GM19397 (cell line): ENCODE data around the gene C2orf92.

Source experiments
- ATAC-seq: cut with Tn5 transposase; IDR thresholded peaks from one replicate; pipeline ENCODE4 v1.9.1; 2021; ENCODE audit warnings: mild to moderate bottlenecking, moderate library complexity; ENCODE audit not compliant: unreplicated experiment

The C2orf92 gene

DNA sequence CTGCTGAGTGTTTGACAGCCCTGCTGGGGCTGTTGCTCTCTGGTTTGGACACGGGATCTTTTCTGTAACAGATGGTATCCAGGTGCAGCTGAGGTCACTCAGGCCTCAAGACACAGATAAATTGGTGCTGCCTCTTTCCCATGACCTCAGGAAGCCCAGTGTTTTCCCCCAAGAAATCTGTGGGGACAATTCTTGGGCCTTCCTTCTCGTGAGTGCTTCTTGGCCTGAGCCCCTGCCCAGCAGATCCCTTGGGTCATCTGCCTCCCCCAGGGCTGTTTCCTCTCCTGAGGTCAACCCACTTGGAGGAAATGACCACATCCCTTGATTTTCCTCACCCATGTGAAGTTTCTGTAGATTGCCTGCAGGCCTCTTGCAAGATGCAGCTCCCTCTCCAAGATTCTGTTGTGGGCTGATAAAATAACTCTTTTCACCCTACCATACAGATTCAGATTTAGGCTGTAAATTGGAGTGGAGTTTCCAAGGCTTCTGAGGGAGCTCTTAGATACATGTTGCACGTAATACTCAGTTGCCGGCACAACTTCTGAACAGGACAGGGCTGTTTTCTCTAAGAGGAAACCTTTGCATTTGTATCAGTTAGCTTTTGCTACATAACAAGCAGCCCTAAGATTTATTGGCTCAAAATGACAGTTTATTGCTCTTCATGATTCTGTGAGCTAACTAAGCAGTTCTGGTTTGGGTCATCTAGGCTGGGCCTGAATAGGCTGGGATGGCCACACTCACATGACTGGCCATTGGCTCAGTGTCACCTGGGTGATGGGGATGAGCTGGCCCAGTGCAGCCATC lies 57.0 kb downstream of the C2orf92 start:
- no peak for ATAC-seq

DNA sequence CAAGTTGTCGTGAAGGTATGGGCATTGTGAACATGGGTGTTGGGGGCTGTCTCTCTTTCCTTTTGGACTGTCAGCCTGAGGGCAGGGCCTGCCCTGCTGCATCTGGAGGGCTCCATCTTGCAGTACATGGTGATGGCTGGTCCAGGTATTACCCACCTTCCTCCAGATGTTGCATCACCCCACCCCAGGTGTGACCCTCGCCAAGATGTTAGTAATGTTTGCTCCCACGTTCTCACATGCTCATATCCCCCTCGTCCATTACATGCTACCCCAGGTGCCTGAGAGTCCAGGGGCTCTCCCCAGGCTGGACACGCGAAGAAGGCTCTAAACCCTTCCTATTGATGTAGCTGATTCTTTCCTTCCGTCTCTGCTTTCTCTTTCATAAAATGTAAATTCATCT lies 57.8 kb downstream of the C2orf92 start:
- ATAC-seq: no peak

DNA sequence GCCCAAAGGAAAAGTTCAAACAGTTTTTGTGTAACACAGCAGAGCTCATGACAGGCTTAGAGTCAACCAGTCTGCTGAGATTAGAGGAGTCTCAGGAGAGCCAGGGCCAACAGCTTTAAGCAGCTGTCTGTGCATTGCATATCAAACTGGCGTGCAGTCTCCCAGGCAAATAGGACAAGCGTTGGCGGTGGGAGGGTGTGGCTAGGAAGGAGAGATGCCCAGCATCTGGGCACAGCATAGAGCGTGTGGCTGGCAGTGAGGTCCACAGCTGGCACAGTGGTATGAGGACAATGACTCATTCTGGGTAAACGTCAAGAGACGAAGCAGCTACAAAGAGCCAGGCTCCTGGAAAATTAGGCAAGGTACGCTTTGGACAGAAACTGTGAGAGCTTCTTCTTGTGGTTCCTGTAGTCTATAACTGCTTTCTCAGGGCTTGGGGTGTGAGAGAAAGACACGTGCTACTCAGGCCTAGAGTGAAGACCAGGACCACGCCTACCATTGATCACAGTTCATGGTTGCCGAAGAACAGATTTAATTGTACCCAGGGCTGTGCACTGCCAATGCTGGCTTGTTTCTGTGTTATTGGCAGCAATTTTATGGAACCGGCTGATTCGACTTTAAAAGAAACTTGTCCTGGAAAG lies 58.7 kb downstream of the C2orf92 start:
- ATAC-seq: no peak

DNA sequence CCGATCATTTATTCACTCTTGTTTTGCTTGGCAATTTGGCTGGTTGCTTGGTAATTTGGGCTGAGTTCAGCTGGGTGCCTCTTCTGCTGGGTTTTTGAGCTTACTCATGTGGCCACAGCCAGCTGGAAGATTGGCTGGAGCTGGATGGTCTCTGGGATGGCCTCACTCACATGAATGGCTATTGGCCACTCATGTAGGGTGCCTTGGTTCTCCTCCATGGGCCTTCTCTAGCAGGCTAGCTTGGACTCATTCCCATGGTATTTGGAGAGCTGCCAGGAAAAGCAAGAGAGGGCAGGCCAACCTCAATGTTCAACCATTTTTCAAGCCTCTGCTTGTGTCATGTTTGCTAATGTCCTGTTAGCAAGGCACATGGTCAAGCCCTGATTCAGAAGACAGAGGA lies 60.7 kb downstream of the C2orf92 start:
- ATAC-seq: no peak

DNA sequence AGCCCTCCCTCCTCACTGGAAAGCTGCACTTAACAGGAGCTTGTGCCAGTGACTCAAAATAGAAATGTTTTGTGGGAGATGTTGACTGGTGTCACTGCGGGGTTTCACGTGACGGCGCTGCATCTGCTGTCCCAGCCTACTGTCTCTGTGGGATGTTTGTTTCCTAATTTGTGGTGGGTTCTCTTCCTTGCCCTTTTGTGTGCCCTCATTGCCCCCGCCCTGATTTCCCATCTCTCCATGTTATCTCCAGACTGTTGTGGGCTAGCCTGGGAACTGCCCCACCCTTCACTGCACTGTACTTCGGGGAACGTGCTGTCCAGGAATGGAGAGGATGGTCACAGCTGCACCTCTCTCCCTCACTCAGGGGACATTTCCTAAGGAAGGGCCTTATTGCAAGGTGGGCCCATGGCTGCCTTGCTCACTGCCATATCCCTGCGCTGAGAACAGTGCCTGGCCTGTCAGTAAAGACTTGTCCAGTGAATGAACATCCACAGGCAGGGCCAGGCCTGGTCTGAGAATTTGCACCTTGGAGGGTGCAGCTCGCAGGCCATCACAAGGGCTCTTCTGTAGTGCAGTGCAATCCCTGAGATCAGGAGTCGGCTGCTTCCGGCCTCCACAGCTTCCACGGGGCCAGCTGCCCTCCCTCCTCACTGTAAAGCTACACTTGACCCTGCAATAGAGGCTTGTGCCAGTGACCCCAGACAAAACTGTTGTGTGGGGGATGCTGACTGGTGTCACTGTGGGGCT lies 61.9 kb downstream of the C2orf92 start:
- no peak for ATAC-seq

DNA sequence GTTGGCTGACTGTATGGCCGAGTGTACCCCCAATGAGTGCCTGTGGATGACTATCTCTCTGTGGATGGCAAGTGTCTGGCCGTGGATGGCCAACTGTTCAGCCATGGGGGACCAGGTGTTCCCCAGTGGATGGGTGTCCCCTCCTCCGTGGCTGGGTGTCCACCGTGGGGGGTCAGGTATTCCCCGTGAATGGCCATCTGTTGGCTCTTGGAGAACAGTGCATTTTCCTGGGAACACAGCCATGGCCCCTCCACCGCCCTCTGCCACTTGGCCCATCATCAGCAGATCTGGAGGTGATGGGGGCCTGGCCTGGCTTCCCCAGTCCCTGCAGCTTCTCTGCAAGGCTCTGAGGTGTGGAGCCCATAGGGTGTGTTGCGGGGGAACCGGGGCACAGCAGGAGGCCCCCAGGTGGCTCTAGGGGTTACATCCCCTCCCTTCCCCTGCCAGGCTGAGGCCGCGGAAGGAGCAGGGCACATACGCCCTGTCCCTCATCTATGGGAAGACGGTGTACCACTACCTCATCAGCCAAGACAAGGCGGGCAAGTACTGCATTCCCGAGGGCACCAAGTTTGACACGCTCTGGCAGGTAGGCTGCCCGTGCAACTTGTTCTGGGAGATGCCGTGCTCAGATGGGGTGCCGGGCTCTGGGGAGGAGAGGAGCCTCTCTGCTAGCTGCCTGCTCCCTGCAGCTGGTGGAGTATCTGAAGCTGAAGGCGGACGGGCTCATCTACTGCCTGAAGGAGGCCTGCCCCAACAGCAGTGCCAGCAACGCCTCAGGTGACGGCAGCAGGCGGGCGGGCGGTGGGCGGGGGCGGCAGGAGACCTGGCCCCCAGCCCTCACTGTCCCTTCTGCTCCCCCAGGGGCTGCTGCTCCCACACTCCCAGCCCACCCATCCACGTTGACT lies 63.2 kb downstream of the C2orf92 start:
- no peak for ATAC-seq

DNA sequence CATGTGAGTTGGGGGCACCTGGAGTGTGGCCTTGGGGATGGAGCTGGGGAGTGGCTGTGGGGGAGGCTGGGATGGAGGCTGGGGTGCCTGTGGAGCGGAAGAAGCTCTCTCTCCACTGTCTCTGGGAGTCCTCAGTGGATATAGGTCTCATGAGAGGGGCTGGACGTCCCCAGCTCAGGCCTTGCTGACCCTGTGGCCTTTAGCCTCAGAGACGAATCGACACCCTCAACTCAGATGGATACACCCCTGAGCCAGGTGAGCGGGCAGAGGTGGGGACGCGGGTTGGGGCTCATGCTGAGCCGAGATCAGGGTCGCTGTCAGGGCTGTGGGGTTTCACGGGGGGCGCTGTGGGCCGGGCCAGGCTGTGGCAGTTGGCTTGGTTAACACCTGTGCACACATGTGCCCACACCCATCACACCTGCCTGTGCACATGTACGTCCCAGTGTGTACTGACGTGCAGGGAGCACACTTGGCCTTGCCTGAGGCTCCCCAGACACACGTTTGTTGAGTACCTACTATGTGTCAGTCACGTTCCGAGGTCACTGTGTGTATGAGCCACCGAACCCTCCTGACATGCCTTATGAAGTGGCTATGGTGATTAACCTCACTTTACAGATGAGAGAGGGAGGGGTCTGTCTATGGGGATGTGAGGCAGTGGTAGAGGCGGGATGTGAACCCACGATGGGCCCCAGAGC lies 64.0 kb downstream of the C2orf92 start:
- ATAC-seq: no peak

DNA sequence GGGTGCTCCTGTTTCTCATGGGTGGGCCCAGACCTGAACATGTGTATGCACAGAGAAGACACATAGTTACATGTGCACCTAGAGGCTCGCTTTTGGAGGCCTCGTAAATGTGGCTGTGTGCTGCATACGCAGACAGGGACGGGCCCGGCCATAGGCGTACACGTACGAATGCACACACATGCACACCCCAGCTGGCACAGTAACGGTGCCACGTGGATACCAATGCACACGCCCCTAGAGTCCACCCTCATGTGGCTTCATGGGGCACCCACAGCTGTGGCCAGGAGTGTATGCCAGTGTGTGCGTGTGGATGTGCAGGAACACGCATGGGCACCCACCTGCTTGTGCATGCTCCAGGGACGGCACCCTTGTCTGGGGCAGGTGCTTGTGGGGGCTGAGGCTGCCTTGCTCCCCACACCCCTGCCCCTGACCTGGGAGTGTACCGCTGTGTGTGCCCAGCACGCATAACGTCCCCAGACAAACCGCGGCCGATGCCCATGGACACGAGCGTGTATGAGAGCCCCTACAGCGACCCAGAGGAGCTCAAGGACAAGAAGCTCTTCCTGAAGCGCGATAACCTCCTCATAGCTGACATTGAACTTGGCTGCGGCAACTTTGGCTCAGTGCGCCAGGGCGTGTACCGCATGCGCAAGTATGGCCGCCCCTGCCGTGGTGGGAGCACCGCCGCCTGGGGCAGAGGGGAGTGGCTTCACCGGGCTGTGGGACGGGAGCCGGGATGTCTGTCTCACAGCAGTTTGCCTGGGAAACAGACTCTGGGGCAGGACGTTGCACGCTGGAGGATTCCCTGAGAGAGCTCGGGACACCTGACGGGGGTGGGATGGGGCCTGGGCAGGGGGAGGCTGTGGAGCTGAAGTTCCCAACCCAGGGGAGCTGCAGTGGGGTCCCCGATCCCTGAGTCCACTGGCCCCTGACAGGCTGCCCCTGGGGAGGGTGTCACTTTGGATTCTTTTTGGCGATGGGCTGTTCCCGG lies 64.8 kb downstream of the C2orf92 start:
- ATAC-seq: no peak

DNA sequence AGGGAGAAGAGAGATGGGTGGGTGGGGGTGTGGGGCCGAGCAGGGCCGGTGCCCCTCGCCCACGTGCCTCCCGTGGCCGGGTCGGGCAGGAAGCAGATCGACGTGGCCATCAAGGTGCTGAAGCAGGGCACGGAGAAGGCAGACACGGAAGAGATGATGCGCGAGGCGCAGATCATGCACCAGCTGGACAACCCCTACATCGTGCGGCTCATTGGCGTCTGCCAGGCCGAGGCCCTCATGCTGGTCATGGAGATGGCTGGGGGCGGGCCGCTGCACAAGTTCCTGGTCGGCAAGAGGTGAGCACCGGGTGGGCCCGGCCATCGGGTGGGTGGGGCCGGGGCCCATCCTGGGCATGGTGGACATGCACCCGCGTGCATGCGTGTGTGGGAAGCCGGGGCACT lies 65.6 kb downstream of the C2orf92 start:
- no peak for ATAC-seq

DNA sequence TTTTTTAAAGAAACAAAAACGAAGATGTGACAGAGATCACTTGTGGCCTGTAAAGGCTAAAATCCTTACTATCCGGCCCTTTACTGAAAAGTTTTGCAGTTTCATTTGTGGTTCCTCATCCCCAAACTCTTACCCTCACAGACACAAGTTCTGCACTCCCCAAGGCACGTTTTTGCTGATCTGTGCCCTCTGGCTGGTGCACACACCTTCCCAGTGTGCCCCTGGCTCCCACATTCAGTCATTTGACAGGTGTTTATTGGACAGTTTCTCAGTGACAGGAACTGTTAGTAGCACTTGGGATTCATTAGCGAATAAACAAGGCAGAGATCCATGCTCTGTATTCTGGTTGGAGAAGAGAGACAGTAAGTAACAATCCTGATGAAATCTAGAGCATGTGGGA lies 66.7 kb downstream of the C2orf92 start:
- ATAC-seq: no peak

DNA sequence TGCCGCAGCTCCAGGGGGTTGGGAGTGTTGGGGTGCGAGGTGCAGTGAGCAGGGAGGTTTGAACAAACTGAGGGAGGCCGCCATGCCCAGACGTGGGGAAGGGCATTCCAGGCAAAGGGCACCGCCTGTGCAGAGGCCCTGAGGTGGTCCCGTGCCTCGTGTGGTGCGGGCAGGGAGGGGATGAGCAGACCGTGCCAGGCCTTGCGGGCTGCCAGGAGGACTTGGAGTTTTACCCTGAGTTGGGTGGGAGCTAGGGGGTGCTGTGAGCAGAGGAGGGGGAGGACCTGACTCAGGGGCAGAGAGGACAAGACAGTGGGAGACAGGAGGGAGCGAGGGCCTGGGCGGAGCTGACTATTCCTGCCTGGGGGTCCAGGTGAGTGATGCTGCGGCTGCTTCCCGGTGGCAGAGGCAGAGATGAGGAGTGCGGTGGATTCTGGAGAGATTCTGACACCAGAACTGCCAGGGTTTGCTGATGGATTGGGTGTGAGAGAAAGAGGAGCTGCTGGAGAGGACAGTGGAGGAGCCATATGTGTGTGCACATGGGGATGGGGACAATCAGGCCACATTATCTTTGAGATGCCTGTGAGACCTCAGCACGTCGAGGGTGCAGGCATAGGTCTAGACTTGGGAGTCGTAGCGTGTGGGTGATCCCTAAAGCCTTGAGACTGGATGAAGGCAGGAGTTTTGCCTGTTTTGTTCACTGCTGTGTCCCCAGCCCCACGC lies 67.3 kb downstream of the C2orf92 start:
- ATAC-seq: no peak

DNA sequence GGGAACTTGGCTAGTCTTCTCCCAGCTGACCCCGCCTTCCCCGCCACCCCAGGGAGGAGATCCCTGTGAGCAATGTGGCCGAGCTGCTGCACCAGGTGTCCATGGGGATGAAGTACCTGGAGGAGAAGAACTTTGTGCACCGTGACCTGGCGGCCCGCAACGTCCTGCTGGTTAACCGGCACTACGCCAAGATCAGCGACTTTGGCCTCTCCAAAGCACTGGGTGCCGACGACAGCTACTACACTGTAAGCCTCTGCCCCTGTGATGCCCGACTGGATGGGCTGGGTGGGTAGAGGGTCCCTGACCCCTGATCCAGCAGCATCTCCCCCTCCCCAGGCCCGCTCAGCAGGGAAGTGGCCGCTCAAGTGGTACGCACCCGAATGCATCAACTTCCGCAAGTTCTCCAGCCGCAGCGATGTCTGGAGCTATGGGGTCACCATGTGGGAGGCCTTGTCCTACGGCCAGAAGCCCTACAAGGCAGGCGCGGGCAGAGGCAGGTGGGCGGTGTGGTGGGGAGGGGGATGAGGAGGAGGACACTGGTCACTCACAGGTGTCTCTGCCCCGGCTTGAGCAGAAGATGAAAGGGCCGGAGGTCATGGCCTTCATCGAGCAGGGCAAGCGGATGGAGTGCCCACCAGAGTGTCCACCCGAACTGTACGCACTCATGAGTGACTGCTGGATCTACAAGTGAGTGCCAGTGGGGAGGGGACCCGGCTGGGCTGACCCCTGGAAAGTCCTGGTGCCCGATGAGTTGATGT lies 68.1 kb downstream of the C2orf92 start:
- ATAC-seq: no peak

DNA sequence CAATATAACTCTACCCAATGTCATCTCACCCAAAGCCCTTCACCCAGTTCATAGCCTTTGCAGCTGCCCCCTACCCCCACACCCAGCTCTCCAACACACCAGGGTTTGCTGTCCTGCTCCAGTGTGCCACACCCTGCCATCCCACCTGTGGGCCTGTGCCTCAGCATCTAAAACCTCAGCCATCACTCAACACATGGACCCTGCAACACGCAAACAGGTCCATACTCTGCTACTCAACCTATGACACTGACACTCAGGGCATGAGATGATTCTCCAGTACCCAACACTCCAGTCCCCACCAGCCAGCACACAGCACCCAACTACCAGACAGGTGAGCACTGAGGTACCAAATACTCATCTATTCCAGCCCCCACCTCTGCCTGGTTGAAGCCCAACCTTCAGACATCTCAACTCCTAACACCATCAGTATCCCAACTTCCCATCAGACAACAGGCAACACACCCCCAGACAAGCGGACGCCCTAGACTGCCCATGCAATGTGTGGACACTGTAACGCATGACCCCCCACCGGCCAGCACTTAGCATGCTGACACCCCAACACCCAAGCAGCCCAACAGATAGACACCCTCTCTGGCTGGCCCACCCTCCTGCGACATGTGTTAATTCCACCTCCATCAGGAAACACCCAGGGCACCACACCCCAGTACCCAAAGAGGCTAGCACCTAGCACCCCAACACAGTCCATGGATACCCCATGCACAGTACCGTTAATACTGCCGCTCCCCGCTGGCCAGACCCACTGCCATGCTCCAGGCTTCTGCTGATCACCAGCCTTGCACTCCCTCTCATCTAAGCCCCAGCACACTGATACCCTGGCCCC lies 68.9 kb downstream of the C2orf92 start:
- ATAC-seq: no peak

DNA sequence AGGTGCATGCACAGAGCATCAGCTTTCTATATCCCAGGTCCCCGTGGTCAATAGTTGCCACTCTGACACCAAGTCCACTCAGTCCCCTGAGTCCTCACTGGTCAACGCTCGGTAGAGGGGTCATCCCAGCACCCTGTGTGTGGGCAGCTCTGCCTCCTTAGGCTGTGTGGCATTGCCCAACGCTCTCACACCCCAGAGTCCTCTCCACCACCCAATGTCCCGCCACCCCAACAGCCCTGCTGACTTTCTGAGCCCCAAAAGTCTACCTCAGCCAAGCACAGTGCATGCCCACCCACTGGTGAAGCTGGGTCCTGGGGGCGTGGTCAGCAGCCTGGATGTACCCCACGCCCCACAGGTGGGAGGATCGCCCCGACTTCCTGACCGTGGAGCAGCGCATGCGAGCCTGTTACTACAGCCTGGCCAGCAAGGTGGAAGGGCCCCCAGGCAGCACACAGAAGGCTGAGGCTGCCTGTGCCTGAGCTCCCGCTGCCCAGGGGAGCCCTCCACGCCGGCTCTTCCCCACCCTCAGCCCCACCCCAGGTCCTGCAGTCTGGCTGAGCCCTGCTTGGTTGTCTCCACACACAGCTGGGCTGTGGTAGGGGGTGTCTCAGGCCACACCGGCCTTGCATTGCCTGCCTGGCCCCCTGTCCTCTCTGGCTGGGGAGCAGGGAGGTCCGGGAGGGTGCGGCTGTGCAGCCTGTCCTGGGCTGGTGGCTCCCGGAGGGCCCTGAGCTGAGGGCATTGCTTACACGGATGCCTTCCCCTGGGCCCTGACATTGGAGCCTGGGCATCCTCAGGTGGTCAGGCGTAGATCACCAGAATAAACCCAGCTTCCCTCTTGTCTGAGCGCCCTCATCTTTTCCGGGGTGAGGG lies 69.7 kb downstream of the C2orf92 start:
- ATAC-seq: no peak

DNA sequence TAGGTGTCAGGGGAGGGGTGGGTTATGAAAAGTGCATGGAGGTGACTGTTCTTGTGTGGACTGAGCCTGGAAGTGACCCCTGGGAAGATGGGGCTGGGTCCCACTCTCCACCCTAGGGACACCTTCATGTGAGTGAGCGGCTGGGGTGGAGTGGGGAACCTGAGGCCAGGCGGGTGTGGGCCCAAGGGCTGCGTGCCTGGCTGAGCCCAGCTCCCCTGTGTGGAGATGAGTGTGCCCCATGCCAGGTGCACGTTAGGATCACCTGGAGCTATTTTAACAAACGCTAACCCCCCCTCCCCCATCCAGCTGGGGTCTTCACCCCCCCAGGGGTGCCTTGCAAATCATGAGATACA lies 70.4 kb downstream of the C2orf92 start:
- no peak for ATAC-seq

DNA sequence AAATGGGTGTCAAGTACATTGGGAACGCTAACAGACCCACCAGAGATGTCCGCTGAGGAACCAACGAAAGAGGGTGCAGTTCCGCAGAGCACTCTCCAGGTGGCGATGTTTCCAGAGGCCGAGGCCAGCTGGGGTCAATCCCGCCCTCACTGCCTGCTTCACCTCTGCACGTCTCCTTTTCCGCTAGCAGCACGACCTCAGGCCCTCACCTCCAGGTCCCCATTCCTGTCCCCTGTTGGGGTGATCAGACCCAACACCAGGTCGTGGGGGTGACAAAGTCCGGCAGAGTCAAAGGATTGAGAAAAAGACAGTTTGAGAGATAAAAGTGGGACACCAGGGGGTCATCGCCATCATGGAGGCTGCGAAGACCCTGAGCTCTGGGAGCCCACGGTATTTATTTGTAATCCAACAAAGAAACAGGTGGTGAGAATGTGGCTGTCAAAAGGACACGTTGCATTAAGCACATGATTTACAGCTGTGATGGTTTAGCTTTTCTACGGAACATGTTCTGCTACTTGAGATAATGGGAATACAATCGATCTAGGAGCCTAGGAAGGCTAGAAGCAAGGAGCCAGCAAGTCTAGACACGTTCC lies 71.2 kb downstream of the C2orf92 start:
- no peak for ATAC-seq
